Thymus (tissue), 11 donors: ENCODE results near the gene CRB2. TPM values are rescaled to one million over a fixed set of nuclear protein-coding genes. Genes with fewer than 3 reads are reported as not detected.
"Not testable (repeated sequence)": the region's sequence is repeated elsewhere in the genome, so short reads cannot be mapped to it uniquely, and the experiment has no call there.

Source experiments
- DNase-seq, 9 donors: peaks; one replicate each; pipeline ENCODE4 v3.0.0-alpha.2; 2013; ENCODE audit warnings: low spot score in 9 of 9, low read depth in 6 of 9, missing footprints in 1 of 9
- H3K27ac ChIP-seq, 2 donors: one replicate each; pipeline ENCODE4 v1.5.1; 2013; ENCODE audit warnings: control low read depth in 1 of 2, low read depth in 1 of 2, low read length in 1 of 2, mild to moderate bottlenecking in 1 of 2, moderate library complexity in 1 of 2
- H3K27me3 ChIP-seq, 2 donors: one replicate each; pipeline ENCODE4 v1.5.1; 2013; ENCODE audit warnings: low read length in 1 of 2; ENCODE audit not compliant: control insufficient read depth in 2 of 2, insufficient read depth in 1 of 2
- H3K36me3 ChIP-seq, 2 donors: one replicate each; pipeline ENCODE4 v1.5.1; 2013; ENCODE audit warnings: low read length in 1 of 2, mild to moderate bottlenecking in 1 of 2, moderate library complexity in 1 of 2; ENCODE audit not compliant: control insufficient read depth in 2 of 2, insufficient read depth in 2 of 2
- H3K4me1 ChIP-seq, 2 donors: one replicate each; pipeline ENCODE4 v1.5.1; 2013; ENCODE audit warnings: low read length in 2 of 2; ENCODE audit not compliant: control insufficient read depth in 2 of 2, insufficient read depth in 2 of 2
- H3K4me3 ChIP-seq, 2 donors: one replicate each; pipeline ENCODE4 v1.5.1; 2013; ENCODE audit warnings: low read length in 2 of 2, control low read depth in 1 of 2, mild to moderate bottlenecking in 1 of 2
- H3K9me3 ChIP-seq, 2 donors: one replicate each; pipeline ENCODE4 v1.5.1; 2013; ENCODE audit warnings: low read length in 1 of 2, mild to moderate bottlenecking in 1 of 2; ENCODE audit not compliant: control insufficient read depth in 2 of 2, insufficient read depth in 1 of 2
- WGBS: extraction: QIAGEN DNeasy Blood & Tissue Kit; methylation state at CpG from one replicate; pipeline ENCODE4 v1.1.7; 2013; 5-methylcytosine and 5-hydroxymethylcytosine counted together
- polyA plus RNA-seq: library from polyadenylated mRNA; stranded (reverse); fragments of 200-250 nt; gene quantifications from one replicate; pipeline ENCODE4 v1.2.3, GENCODE V29; 2013
- total RNA-seq: library from RNA; stranded (reverse); fragments of 120-200 nt; gene quantifications from one replicate; pipeline ENCODE4 v1.2.4, GENCODE V29; 2013
- donor health status: healthy.

Gene CRB2
- total and polyA plus RNA-seq, 2 donors, result 0.21 to 0.61 TPM

GRCh38 chr9:123391946-123392345, 35.9 kb downstream of the CRB2 start:
- no peaks in the 10 kb centered on the region for H3K4me1 ChIP-seq
- DNase-seq, result no peak
- peaks cover 0 to 3% of the 10 kb centered on the region in 2 donors for H3K9me3 ChIP-seq
- H3K4me3 ChIP-seq, result no peak overlapping the region
- no peaks in the 10 kb centered on the region for H3K27me3 ChIP-seq
- no peaks in the 10 kb centered on the region for H3K36me3 ChIP-seq
- WGBS, result 94% methylated on average over 28 of the region's 28 CpGs
- no peak overlapping the region for H3K27ac ChIP-seq

DNA sequence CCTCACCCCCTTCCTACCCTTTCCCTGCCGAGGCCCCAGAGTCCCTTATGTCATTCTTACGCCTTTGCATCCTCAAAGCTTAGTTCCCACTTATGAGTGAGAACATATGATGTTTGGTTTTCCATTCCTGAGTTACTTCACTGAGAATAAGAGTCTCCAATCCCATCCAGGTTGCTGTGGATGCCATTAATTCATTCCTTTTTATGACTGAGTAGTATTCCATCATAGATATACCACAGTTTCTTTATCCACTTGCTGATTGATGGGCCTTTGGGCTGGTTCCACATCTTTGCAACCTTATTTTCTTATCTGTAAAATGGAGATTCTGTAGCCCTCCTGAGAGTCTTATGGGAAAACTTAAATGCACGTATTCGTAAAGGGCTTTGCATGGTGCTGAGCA, 36.8 kb downstream of the CRB2 start:
- H3K27ac ChIP-seq, result no peak overlapping the region
- 87% methylated on average over 4 of the region's 4 CpGs for WGBS
- peaks cover 0 to 3% of the 10 kb centered on the region in 2 donors for H3K9me3 ChIP-seq
- H3K4me3 ChIP-seq, result no peak overlapping the region
- no peak for DNase-seq
- no peaks in the 10 kb centered on the region for H3K36me3 ChIP-seq
- no peaks in the 10 kb centered on the region for H3K27me3 ChIP-seq
- H3K4me1 ChIP-seq, result no peaks in the 10 kb centered on the region

DNA sequence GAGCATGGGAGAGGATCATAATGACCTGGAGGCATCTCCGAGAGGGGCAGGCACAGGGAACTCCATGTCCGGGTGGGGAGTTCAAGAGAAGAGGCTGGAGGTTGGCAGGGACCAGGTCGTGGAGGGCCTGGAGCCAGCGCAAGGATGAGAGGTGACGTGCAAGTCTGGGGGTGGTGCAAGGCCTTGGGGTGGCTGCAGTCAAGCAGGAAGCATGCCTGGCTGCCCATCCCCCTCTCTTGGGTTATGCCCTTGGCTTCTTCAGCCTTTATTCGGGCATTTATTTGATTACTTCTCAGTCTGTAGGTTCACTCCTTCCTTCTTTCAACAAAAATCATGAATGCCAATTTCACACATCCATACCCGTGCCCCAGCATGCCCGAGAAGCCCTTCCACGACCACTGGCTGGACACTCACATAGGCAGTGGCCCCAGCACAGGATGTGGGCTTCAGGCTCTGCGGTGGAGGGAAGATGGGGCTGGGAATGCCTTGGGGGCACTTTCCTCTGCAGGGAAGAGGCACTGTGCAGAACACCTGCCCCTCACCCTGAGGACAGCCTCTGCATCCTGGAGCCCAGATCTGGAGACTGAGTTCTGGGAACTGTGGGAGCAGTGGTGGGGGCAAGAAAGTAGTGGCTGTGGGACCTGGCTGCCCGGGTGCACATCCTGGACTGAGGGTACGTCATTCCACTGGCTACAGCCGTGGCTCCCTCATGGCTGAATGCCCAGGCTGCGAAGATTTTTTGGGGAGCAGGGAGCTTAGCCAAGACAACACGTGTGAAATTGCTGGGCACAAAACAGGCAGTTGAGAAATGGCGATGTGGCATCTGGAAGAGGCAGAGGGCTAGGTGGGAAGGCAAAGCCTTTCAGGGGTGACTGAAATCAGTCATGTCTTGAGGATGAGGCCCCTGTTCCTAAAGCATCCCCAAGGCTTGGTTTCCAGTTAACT, 38.6 kb downstream of the CRB2 start:
- Histone ChIP-seq H3K9me3 (peaks cover 0 to 3% of the 10 kb centered on the region in 2 donors), H3K4me1 (no peaks in the 10 kb centered on the region), H3K27me3 (no peaks in the 10 kb centered on the region), H3K4me3 (no peak overlapping the region), H3K27ac (no peak overlapping the region), H3K36me3 (no peaks in the 10 kb centered on the region)
- 95% methylated on average over 16 of the region's 16 CpGs for WGBS
- no peak for DNase-seq

- Histone ChIP-seq H3K4me1 (no peaks in the 10 kb centered on the region), H3K27ac (no peak overlapping the region), H3K9me3 (peaks cover 0 to 3% of the 10 kb centered on the region in 2 donors), H3K36me3 (no peaks in the 10 kb centered on the region), H3K27me3 (no peaks in the 10 kb centered on the region), H3K4me3 (no peak overlapping the region)
- 90% methylated on average over 5 of the region's 5 CpGs for WGBS
- no peak for DNase-seq
These were observed 39.3 kb downstream of the CRB2 start for GRCh38 chr9:123395276-123395688.

GRCh38 chr9:123395689-123396511, 39.9 kb downstream of the CRB2 start:
- H3K27me3 ChIP-seq, result no peaks in the 10 kb centered on the region
- WGBS, result 95% methylated on average over 24 of the region's 24 CpGs

GRCh38 chr9:123397975-123398374, 42.0 kb downstream of the CRB2 start:
- Histone ChIP-seq H3K27me3 (no peaks in the 10 kb centered on the region), H3K9me3 (peaks cover 0 to 1% of the 10 kb centered on the region in 2 donors), H3K27ac (no peak overlapping the region), H3K4me1 (no peaks in the 10 kb centered on the region), H3K36me3 (no peaks in the 10 kb centered on the region), H3K4me3 (no peak overlapping the region)
- WGBS, result 96% methylated on average over 4 of the region's 4 CpGs
- DNase-seq, result no peak

More at GRCh38 chr9:123395689-123396511, 39.9 kb downstream of the CRB2 start:
- Histone ChIP-seq H3K4me1 (no peaks in the 10 kb centered on the region), H3K9me3 (peaks cover 0 to 3% of the 10 kb centered on the region in 2 donors), H3K36me3 (no peaks in the 10 kb centered on the region), H3K27ac (no peak overlapping the region), H3K4me3 (no peak overlapping the region)
- DNase-seq, result no peak

- DNase-seq, result not testable (repeated sequence)
These were observed 42.9 kb downstream of the CRB2 start for GRCh38 chr9:123398938-123399337.

GRCh38 chr9:123399803-123400378, 43.9 kb downstream of the CRB2 start:
- no peaks in the 10 kb centered on the region for H3K4me1 ChIP-seq
- WGBS, result 89% methylated on average over 11 of the region's 11 CpGs
- no peak overlapping the region for H3K27ac ChIP-seq
- H3K27me3 ChIP-seq, result no peaks in the 10 kb centered on the region
- no peak for DNase-seq
- no peaks in the 10 kb centered on the region for H3K9me3 ChIP-seq
- H3K4me3 ChIP-seq, result no peak overlapping the region
- H3K36me3 ChIP-seq, result no peaks in the 10 kb centered on the region

More at GRCh38 chr9:123398938-123399337, 42.9 kb downstream of the CRB2 start:
- not testable (repeated sequence) for H3K36me3 ChIP-seq, H3K4me1 ChIP-seq, H3K27ac ChIP-seq, H3K4me3 ChIP-seq, H3K9me3 ChIP-seq, H3K27me3 ChIP-seq
- WGBS, result 97% methylated on average over 14 of the region's 14 CpGs
